Activated CD4-positive, alpha-beta memory T cell treated with anti-CD3 and anti-CD28 coated beads, Interleukin-2, amount 10 ng/mL, durations not matched to agents 7 days and 5 days (primary cell): ENCODE measurements around the gene DGKD. TPM values are rescaled to one million over a fixed set of nuclear protein-coding genes. Genes with fewer than 3 reads are reported as not detected.

Experiments
- CTCF ChIA-PET: fragments of 350-600 bp; sonication (Branson Sonifier 250); formaldehyde crosslinking; loops from one replicate; lab custom pipeline; 2021; ENCODE audit warnings: antibody characterized with exemption, inconsistent platforms; lab: Charles Lee
- POLR2A ChIA-PET: fragments of 350-600 bp; sonication (Branson Sonifier 250); formaldehyde crosslinking; loops from one replicate; lab custom pipeline; 2021; ENCODE audit warnings: antibody characterized with exemption; lab: Charles Lee
- DNase-seq: peaks from one replicate; pipeline ENCODE4 v3.0.0-alpha.2; 2020
- H3K27ac Mint-ChIP-seq: one replicate; pipeline ENCODE4 v1.8.0; 2021; ENCODE audit warnings: mild to moderate bottlenecking, mixed read lengths
- H3K27me3 Mint-ChIP-seq: one replicate; pipeline ENCODE4 v1.8.0; 2021; ENCODE audit warnings: mixed read lengths
- H3K36me3 Mint-ChIP-seq: one replicate; pipeline ENCODE4 v1.8.0; 2021; ENCODE audit warnings: low read depth, mixed read lengths
- H3K4me1 Mint-ChIP-seq: one replicate; pipeline ENCODE4 v1.8.0; 2021; ENCODE audit warnings: mixed read lengths
- H3K4me3 Mint-ChIP-seq: one replicate; pipeline ENCODE4 v1.8.0; 2021; ENCODE audit warnings: mild to moderate bottlenecking, mixed read lengths
- H3K9me3 Mint-ChIP-seq: one replicate; pipeline ENCODE4 v1.8.0; 2021; ENCODE audit warnings: mixed read lengths
- total RNA-seq, 2 experiments: library from RNA; stranded (reverse); gene quantifications; one replicate each; pipeline ENCODE4 v1.2.3, GENCODE V29; 2021

The DGKD gene
- total RNA-seq, 2 experiments from 2014 or later = 77.8 to 78.3 TPM

DNA sequence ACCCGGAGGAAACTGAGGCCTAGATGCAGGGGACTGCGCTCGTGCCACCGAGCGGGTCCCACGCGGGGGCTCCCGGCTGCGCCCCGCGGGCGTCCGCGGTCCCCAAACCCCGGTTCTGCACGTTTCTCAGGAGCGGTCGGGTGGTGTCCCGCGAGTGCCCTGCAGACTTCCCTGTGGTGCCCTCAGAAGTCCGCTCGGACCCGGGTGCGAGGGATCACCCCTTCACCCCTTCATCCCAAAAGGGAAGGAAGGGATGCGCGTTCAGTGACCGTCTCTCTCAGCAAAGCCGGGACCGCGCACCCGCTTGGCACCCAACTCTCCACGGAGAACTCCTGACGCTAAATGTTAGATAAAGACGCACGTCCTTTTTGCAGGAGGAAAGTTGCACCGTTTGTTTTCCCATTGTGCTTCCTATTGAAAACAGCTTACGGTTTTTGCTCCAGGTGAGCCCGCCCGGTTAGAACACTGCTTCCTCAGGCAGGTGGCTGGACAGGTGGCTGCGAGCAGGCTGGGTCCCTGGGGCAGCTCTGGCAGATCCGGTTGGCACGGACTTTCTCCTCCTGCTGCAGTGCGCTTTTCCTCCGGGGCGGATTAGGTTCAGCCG is 779 bp downstream of the DGKD start:
- no peak for DNase-seq
- no peaks in the 10 kb centered on the region for H3K9me3 Mint-ChIP-seq
- H3K4me1 Mint-ChIP-seq = peaks cover 76% of the 10 kb centered on the region
- POLR2A ChIA-PET = interaction anchor here (1.2 to 2.4 kb wide), 3 partner anchors 11 to 87 kb away, joined by 5 to 12 read pairs (median 8); no protein-coding TSS in a partner anchor
- CTCF ChIA-PET = interaction anchor here (1.1 to 3.4 kb wide), 5 partner anchors 8 to 295 kb away, joined by 3 to 21 read pairs (median 9); partner anchors contain the start of gene INPP5D
- peaks cover 40% of the 10 kb centered on the region for H3K36me3 Mint-ChIP-seq
- peak overlapping the region; percentile 79 for H3K4me3 Mint-ChIP-seq
- H3K27ac Mint-ChIP-seq = peak overlapping the region; percentile 18
- H3K27me3 Mint-ChIP-seq = no peaks in the 10 kb centered on the region

DNA sequence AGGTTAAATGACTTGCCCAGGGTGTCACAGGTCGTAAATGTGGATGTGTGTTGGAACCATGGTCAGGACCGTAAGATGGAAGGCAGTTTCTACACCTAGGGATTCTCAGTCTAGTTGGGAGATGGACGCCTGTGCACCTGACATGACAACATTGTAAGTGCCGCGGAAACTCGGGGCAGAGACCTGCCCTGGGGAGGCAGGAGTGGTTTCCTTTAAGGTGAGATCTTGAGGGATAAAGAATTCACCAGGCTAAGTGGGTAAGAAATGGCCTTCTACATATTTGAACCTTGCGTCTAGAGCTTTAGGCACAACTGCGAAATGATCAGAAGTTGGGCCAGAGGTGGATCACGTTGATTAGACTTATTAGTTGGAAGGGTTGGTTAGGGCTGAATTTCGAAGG is 1.6 kb downstream of the DGKD start:
- Mint-ChIP-seq H3K27ac (no peak overlapping the region), H3K4me3 (peak overlapping the region; percentile 79), H3K36me3 (peaks cover 40% of the 10 kb centered on the region), H3K27me3 (no peaks in the 10 kb centered on the region), H3K4me1 (peaks cover 68% of the 10 kb centered on the region), H3K9me3 (no peaks in the 10 kb centered on the region)
- POLR2A ChIA-PET = interaction anchor here (2.4 kb wide), 1 partner anchor 25 kb away, joined by 12 read pairs; no protein-coding TSS in a partner anchor
- CTCF ChIA-PET = interaction anchor here (1.4 to 3.4 kb wide), 3 partner anchors 87 to 295 kb away, joined by 3 to 17 read pairs (median 4); partner anchors contain the start of gene INPP5D
- no peak for DNase-seq

DNA sequence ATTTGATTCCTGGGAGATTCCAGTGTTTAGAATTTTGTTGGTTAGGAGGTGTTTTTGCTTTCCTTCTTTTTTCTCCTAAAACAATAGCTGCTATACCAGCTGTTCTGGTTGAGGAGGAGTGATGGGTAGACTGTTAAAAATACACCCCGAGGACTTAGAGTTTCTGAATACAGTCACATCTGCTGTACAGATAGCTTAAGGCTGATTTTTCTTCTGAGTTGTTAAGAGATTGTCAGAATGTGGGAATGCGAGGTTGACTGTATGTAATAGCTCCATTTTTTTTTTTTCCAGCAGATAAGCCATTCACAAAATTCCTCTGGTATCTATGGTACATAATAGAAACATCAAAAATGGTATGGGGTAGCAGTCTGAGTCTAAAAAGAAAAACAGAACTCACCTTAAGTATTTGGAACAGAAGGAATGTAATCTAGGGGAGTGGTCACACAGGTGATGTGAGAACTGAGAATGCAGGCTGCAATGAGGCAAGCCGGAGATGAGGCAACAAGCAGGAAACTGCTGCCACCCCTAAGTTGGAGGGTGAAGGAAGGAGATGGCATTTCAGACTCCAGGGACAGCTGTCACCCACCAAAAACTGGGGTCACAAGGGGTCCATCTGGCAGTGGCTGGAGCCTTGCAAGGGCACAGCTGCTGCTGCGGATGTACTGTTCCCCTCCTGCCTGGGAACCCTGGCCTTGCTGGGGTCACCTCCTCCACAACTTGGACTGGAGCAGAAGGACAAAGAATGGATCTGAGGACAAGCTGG is 2.4 kb downstream of the DGKD start:
- Mint-ChIP-seq H3K4me1 (peaks cover 62% of the 10 kb centered on the region), H3K9me3 (no peaks in the 10 kb centered on the region), H3K36me3 (peaks cover 40% of the 10 kb centered on the region), H3K27ac (no peak overlapping the region), H3K4me3 (peak overlapping the region; percentile 79), H3K27me3 (no peaks in the 10 kb centered on the region)
- CTCF ChIA-PET = interaction anchor here (0.7 to 3.4 kb wide), 6 partner anchors 25 to 296 kb away, joined by 3 to 17 read pairs (median 4); partner anchors contain the start of gene INPP5D
- DNase-seq = no peak
- POLR2A ChIA-PET = interaction anchor here (1.0 to 2.4 kb wide), 3 partner anchors 9 to 36 kb away, joined by 3 to 12 read pairs (median 4); no protein-coding TSS in a partner anchor

DNA sequence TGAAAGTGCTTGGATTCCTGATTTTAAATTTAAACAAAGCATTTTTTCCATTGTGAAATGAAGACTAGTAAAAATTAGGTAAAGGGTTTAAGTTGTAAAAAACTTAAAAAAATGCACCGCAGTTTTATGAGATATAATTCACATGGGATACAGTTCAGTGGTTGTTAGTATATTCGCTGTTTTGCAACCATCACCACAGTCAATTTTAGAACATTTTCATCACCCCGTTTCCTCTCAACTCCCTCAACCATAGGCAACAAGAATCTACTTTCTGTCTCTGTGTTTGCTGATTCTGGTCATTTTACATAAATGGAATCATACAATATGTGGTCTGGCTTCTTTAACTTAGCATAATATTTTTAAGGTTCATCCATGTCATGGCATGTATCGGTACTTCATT is 4.0 kb downstream of the DGKD start:
- Mint-ChIP-seq H3K9me3 (no peaks in the 10 kb centered on the region), H3K4me3 (no peak overlapping the region), H3K27me3 (no peaks in the 10 kb centered on the region), H3K27ac (no peak overlapping the region), H3K4me1 (peaks cover 51% of the 10 kb centered on the region), H3K36me3 (peaks cover 45% of the 10 kb centered on the region)
- ChIA-PET POLR2A (interaction anchor here (1.0 to 1.5 kb wide), 2 partner anchors 14 to 27 kb away, joined by 3 to 4 read pairs; no protein-coding TSS in a partner anchor), CTCF (interaction anchor here (1.9 to 3.4 kb wide), 2 partner anchors 85 to 90 kb away, joined by 6 to 17 read pairs; no protein-coding TSS in a partner anchor)
- no peak for DNase-seq

DNA sequence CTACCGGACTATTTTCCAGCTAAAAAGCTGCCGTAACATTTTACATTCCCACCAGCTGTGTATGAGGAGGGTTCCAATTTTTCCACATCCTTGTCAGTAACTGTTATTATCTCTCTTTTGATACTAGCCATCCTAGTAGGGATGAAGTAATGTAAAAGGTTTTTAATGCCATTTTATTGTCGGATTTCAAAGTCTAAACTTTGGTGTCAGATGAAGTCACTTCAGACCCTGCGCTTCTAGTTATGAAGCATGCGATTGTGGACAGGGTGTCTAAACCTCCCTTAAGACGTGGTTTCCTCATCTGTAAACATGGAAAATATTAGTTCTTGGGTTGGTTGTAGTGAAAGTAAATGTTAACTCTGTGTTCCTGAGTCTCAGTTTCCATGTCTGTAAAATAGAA is 4.7 kb downstream of the DGKD start:
- ChIA-PET CTCF (interaction anchor here (1.9 kb wide), 1 partner anchor 91 kb away, joined by 6 read pairs; no protein-coding TSS in a partner anchor), POLR2A (interaction anchor here (1.0 to 1.5 kb wide), 2 partner anchors 13 to 28 kb away, joined by 3 to 4 read pairs; no protein-coding TSS in a partner anchor)
- Mint-ChIP-seq H3K4me1 (peaks cover 45% of the 10 kb centered on the region), H3K36me3 (peaks cover 49% of the 10 kb centered on the region), H3K4me3 (no peak overlapping the region), H3K27me3 (no peaks in the 10 kb centered on the region), H3K9me3 (no peaks in the 10 kb centered on the region), H3K27ac (no peak overlapping the region)
- no peak for DNase-seq

DNA sequence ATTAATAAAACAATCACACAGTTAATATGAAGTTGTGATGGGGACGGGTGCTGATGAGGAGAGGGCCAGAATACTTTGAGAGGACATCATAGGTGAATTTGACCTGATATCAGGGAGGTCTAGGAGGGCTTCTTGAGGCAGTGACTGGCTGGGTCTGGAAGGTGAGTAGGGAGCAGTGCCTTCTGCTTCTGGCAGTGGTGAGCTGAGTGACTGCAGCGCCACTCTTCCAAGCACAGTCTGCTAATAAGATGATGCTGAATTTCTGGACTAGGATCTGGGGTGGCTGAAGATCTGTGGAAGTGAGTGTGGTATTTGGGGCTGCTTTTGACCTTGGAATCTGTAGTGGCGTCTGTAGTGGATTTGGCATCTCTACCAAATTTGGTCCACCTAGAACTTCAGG is 5.5 kb downstream of the DGKD start:
- Mint-ChIP-seq H3K36me3 (peaks cover 52% of the 10 kb centered on the region), H3K9me3 (no peaks in the 10 kb centered on the region), H3K27ac (no peak overlapping the region), H3K4me1 (peaks cover 45% of the 10 kb centered on the region), H3K27me3 (no peaks in the 10 kb centered on the region), H3K4me3 (no peak overlapping the region)
- DNase-seq = no peak
- CTCF ChIA-PET = no interaction called here
- POLR2A ChIA-PET = interaction anchor here (1.1 to 1.2 kb wide), 2 partner anchors 18 to 63 kb away, joined by 4 to 5 read pairs; no protein-coding TSS in a partner anchor

DNA sequence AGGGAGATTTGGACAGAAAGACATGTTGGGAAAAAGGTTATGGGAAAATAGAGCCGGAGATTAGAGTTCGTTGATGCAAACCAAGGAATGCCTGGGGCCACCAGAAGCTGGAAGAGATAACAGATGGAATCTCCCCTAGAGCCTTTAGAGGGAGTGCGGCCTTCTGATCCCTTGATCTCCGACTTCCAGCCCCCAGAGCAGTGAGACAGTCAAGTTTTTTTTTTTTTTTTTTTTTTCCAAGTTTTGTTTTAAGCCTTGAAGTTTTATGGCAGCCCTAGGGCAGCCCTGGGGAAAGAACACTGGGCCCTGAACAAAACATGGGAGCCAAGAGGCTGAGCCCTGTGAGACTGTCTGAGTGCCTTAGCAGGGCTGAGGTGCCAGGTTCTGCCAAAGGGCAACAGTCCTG is 6.5 kb downstream of the DGKD start:
- Mint-ChIP-seq H3K9me3 (no peaks in the 10 kb centered on the region), H3K27ac (no peak overlapping the region), H3K4me1 (peaks cover 38% of the 10 kb centered on the region), H3K36me3 (peaks cover 47% of the 10 kb centered on the region), H3K27me3 (no peaks in the 10 kb centered on the region), H3K4me3 (no peak overlapping the region)
- CTCF ChIA-PET = no interaction called here
- POLR2A ChIA-PET = interaction anchor here (1.2 kb wide), 1 partner anchor 64 kb away, joined by 5 read pairs; no protein-coding TSS in a partner anchor
- DNase-seq = no peak

DNA sequence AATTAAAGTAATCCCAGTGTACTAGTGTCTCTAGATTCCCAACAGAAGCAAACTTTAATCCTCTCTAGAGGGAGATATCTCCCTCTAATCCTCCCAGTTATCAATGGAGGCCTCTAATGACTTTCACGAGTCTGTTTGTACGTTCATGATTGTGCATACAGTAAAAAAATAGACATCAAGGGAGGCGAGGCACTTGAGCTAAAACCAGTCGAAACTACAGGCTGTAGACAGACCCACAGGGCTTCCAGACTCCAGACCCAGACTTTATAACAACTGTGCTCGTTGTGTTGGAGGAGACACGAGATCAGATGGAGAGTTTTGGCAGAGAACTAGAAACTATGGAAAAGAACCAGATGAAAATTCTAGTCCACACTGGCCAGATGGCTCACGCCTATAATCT is 7.0 kb downstream of the DGKD start:
- no peaks in the 10 kb centered on the region for H3K9me3 Mint-ChIP-seq
- no peak for DNase-seq
- ChIA-PET CTCF (interaction anchor here (1.7 kb wide), 1 partner anchor 43 kb away, joined by 4 read pairs; no protein-coding TSS in a partner anchor), POLR2A (no interaction called here)
- no peak overlapping the region for H3K27ac Mint-ChIP-seq
- H3K4me1 Mint-ChIP-seq = peaks cover 33% of the 10 kb centered on the region
- H3K4me3 Mint-ChIP-seq = no peak overlapping the region
- peaks cover 42% of the 10 kb centered on the region for H3K36me3 Mint-ChIP-seq
- no peaks in the 10 kb centered on the region for H3K27me3 Mint-ChIP-seq

DNA sequence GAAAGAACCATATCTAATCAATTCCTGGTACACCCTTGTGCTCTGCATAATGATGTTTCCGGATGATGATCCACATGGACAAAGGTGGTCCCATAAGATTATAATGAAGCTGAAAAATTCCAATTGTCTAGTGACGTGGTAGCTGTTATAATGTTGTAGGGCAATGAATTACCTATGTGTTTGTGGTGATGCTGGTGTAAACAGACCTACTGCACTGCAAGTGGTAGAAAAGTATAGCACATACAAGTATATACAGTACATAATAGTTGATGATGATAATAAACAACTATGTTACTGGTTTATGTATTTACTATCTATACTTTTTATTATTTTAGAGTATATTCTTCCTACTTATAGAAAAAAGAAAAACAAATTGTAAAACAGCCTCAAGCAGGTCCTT is 8.4 kb downstream of the DGKD start:
- no peaks in the 10 kb centered on the region for H3K9me3 Mint-ChIP-seq
- POLR2A ChIA-PET = interaction anchor here (0.9 kb wide), 1 partner anchor 9 kb away, joined by 3 read pairs; no protein-coding TSS in a partner anchor
- CTCF ChIA-PET = interaction anchor here (1.7 to 2.8 kb wide), 2 partner anchors 8 to 42 kb away, joined by 4 to 9 read pairs; partner anchors contain the start of gene DGKD
- DNase-seq = no peak
- no peak overlapping the region for H3K4me3 Mint-ChIP-seq
- H3K36me3 Mint-ChIP-seq = peaks cover 32% of the 10 kb centered on the region
- no peaks in the 10 kb centered on the region for H3K27me3 Mint-ChIP-seq
- H3K27ac Mint-ChIP-seq = no peak overlapping the region
- peaks cover 20% of the 10 kb centered on the region for H3K4me1 Mint-ChIP-seq

DNA sequence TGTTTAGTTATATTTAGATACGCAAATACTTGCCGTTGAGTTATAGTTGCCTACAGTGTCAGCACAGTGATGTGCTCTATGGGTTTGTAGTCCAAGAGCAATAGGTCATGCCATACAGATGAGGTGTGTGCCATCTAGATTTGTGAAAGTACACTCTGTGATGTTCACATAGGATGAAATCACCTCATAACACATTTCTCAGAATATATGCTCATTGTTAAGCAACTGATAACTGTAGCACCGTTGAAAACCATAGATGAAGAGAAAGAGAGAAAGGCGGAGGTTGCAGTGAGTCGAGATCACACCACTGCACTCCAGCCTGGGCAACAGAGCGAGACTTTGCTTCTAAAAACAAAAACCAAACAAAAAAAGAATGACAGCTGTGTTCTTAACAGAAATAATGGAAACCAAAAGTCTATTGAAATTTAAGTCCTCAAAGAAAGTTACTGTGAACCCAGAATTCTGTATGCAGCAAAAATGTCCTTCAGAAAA is 9.5 kb downstream of the DGKD start:
- Mint-ChIP-seq H3K4me3 (no peak overlapping the region), H3K27me3 (no peaks in the 10 kb centered on the region), H3K36me3 (peaks cover 25% of the 10 kb centered on the region), H3K9me3 (no peaks in the 10 kb centered on the region), H3K4me1 (peaks cover 12% of the 10 kb centered on the region), H3K27ac (no peak overlapping the region)
- ChIA-PET CTCF (interaction anchor here (2.8 kb wide), 1 partner anchor 9 kb away, joined by 9 read pairs; the partner anchor contains the start of gene DGKD), POLR2A (no interaction called here)
- DNase-seq = no peak

DNA sequence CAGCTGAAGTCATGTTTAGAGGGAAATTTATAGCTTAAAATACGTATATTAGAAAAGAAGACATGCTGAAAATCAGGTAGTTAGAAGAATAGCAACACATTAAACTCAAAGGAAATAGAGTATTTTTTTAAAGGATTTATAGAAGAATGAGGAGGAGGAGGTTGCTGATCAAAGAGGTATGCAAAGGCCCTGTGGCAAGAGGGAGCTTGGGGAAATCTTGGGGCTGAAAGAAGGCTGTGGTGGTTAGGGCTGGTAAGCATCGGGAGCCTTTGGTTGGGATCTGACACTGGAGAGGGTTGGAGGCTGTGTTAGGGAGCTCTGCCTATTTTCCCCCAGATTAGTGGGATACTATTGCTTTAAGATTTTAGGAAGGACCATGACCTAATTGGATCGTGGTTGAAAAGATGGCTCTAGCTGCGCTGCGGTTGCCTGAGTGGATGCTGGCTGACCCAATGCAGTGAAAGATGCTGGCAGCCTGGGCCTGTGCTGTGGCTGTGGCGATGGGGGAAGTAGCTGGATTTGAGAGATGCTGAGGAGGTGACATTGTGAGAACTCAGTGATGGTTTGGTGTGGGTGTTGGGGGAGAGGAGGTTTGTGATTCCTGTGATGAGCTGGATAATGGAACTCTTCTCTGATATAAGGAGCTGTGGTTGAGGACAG is 11.7 kb downstream of the DGKD start:
- no peak for DNase-seq
- H3K27me3 Mint-ChIP-seq = no peaks in the 10 kb centered on the region
- no peak overlapping the region for H3K4me3 Mint-ChIP-seq
- H3K9me3 Mint-ChIP-seq = no peaks in the 10 kb centered on the region
- POLR2A ChIA-PET = interaction anchor here (1.4 to 1.6 kb wide), 2 partner anchors 9 to 12 kb away, joined by 4 to 8 read pairs; partner anchors contain the start of gene DGKD
- H3K36me3 Mint-ChIP-seq = peaks cover 19% of the 10 kb centered on the region
- peaks cover 5% of the 10 kb centered on the region for H3K4me1 Mint-ChIP-seq
- CTCF ChIA-PET = interaction anchor here (0.8 to 1.5 kb wide), 3 partner anchors 11 to 38 kb away, joined by 3 to 7 read pairs (median 3); partner anchors contain the start of gene DGKD
- H3K27ac Mint-ChIP-seq = no peak overlapping the region

DNA sequence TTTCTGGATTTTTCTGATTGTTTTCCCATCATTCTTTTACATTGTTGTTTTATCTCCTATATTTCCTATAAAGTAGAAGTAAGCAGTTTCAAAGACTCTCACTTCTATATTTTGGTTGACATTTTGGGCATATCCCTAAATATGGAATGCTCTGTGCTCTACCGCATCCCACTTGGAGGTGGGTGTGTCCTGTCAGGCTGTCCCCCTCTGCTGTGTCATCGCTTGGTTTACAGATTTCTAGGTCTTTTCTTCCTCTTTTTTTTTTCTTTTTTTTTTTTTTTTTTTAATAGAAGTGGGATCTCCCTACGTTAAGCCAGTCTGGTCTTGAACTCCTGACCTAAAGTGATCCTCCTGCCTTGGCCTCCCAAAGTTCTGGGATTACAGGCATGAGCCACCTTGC is 13.3 kb downstream of the DGKD start:
- H3K27me3 Mint-ChIP-seq = no peaks in the 10 kb centered on the region
- peaks cover 20% of the 10 kb centered on the region for H3K36me3 Mint-ChIP-seq
- H3K9me3 Mint-ChIP-seq = no peaks in the 10 kb centered on the region
- H3K27ac Mint-ChIP-seq = no peak overlapping the region
- no peak for DNase-seq
- peaks cover 7% of the 10 kb centered on the region for H3K4me1 Mint-ChIP-seq
- no peak overlapping the region for H3K4me3 Mint-ChIP-seq
- CTCF ChIA-PET = no interaction called here
- POLR2A ChIA-PET = no interaction called here
